Gastroesophageal sphincter (tissue), 3 donors: ENCODE results near the gene EPHA8.

Experiments used
- EP300 ChIP-seq: sonication (generic); formaldehyde crosslinking; IDR thresholded peaks from one replicate; pipeline ENCODE4 v1.6.1; 2017; ENCODE audit warnings: antibody characterized with exemption, mild to moderate bottlenecking
- POLR2A ChIP-seq, 2 donors: fragments of 450-650 bp; IDR thresholded peaks; one replicate each; pipeline ENCODE4 v1.6.1; 2017; ENCODE audit warnings: antibody characterized with exemption in 2 of 2, mild to moderate bottlenecking in 2 of 2, moderate library complexity in 1 of 2
- POLR2AphosphoS5 ChIP-seq: sonication (generic); formaldehyde crosslinking; IDR thresholded peaks from one replicate; pipeline ENCODE4 v1.6.1; 2017; ENCODE audit warnings: antibody characterized with exemption
- TF ChIP-seq, protein P1 (sequence below), 4 experiments: fragments of 200-600 bp in 2 of 4; fragments of 450-650 bp in 2 of 4; sonication (generic) in 1 of 4; IDR thresholded peaks; one replicate each; pipeline ENCODE4 v1.5.1; 2017 to 2019; ENCODE audit warnings: antibody characterized with exemption in 4 of 4, mild to moderate bottlenecking in 2 of 4, moderate library complexity in 2 of 4

DNA sequence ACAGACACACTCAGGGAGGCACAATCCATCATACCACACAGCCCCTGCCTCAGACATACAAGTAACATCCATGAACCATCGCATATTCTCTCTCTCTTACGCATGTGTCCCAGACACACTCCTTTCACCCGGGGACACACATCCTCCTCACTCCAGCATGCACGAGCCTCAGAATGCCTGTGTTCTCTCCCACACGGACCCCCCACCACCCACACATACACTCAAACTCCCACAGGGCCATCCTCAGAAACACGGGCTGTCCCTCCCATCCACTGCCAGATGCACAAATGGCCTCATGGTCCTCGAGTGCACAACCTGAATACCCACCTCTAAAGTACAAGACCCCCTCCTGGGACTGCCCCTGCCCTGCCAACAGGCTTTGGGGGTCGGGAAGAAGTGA is 78.0 kb downstream of the EPHA8 start:
- TF ChIP-seq, protein P1, sequence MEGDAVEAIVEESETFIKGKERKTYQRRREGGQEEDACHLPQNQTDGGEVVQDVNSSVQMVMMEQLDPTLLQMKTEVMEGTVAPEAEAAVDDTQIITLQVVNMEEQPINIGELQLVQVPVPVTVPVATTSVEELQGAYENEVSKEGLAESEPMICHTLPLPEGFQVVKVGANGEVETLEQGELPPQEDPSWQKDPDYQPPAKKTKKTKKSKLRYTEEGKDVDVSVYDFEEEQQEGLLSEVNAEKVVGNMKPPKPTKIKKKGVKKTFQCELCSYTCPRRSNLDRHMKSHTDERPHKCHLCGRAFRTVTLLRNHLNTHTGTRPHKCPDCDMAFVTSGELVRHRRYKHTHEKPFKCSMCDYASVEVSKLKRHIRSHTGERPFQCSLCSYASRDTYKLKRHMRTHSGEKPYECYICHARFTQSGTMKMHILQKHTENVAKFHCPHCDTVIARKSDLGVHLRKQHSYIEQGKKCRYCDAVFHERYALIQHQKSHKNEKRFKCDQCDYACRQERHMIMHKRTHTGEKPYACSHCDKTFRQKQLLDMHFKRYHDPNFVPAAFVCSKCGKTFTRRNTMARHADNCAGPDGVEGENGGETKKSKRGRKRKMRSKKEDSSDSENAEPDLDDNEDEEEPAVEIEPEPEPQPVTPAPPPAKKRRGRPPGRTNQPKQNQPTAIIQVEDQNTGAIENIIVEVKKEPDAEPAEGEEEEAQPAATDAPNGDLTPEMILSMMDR (IDR thresholded peaks at IDR 0.05) = no peak
- TF ChIP-seq POLR2AphosphoS5 = no peak
- no peak for TF ChIP-seq POLR2A (IDR thresholded peaks at IDR 0.05)
- TF ChIP-seq EP300 = no peak
